K562 (cell line): ENCODE measurements around the gene PNCK. TPM values are rescaled to one million over a fixed set of nuclear protein-coding genes. Genes with fewer than 3 reads are reported as not detected.

Experiments used
- EZH2 ChIP-seq: IDR thresholded peaks from 2 replicates; pipeline ENCODE4 v1.6.1; 2012; ENCODE audit warnings: low read depth, mild to moderate bottlenecking, inconsistent platforms, low read length, borderline replicate concordance
- GTF2A2 ChIP-seq: IDR thresholded peaks from 2 replicates; pipeline ENCODE4 v1.6.1; 2016; ENCODE audit warnings: mild to moderate bottlenecking, missing genetic modification characterization, missing compliant biosample characterization
- MAFK ChIP-seq: IDR thresholded peaks from 2 replicates; pipeline ENCODE4 v1.6.1; 2011; ENCODE audit warnings: low read length, improper control_type of control experiment
- PHF8 ChIP-seq: fragments of 200-600 bp; sonication (generic); IDR thresholded peaks from 2 replicates; pipeline ENCODE4 v1.6.1; 2012; ENCODE audit warnings: mixed run types, mild to moderate bottlenecking, inconsistent platforms, low read length, moderate library complexity, borderline replicate concordance
- RAD21 ChIP-seq, 2 experiments: fragments of 250-450 bp in 1 of 2; fragments of 450-650 bp in 1 of 2; sonication (Bioruptor Pico) in 1 of 2; formaldehyde crosslinking in 1 of 2; IDR thresholded peaks in 1 of 2; conservative IDR thresholded peaks in 1 of 2; 2 replicates each; pipeline versions ENCODE4 v1.4.0 to v1.8.0; 2020 to 2022; ENCODE audit warnings: mild to moderate bottlenecking in 2 of 2, moderate library complexity in 1 of 2
- STAG1 ChIP-seq: sonication (generic); formaldehyde crosslinking; IDR thresholded peaks from 2 replicates; pipeline ENCODE4 v1.5.0; 2020; ENCODE audit warnings: missing genetic modification reagents, borderline replicate concordance
- ZC3H11A ChIP-seq: IDR thresholded peaks from 2 replicates; pipeline ENCODE4 v1.6.1; 2012; ENCODE audit warnings: low read depth, low read length, improper control_type of control experiment
- ZFX ChIP-seq: sonication (generic); formaldehyde crosslinking; IDR thresholded peaks from 2 replicates; pipeline ENCODE4 v1.8.0; 2022; ENCODE audit warnings: mild to moderate bottlenecking, missing genetic modification reagents, moderate library complexity
- ZNF143 ChIP-seq: sonication (generic); formaldehyde crosslinking; IDR thresholded peaks from 2 replicates; pipeline ENCODE4 v1.9.0; 2022; ENCODE audit warnings: mild to moderate bottlenecking, missing genetic modification reagents
- ZNF212 ChIP-seq: fragments of 450-650 bp; formaldehyde crosslinking; IDR thresholded peaks from 2 replicates; pipeline ENCODE4 v1.4.0; 2020; ENCODE audit warnings: mild to moderate bottlenecking
- ZNF408 ChIP-seq: fragments of 250-450 bp; sonication (Bioruptor Pico); IDR thresholded peaks from 2 replicates; pipeline ENCODE4 v1.4.0; 2020; ENCODE audit warnings: low read depth, mild to moderate bottlenecking, moderate library complexity
- polyA plus RNA-seq, 8 experiments: library from polyadenylated mRNA; depleted of rRNA in 4 of 8; stranded (reverse) in 5 of 8; unstranded in 3 of 8; fragments of >200 nt; fragmentation: Nextera tagmentation in 2 of 8; fragmentation: Illumina TruSeq in 1 of 8; extraction: Ambion mirVana in 2 of 8; extraction: Trizol in 1 of 8; gene quantifications; 2 replicates each; pipeline versions ENCODE4 v1.2.1 to v1.2.3, GENCODE V29; 2011 to 2014; ENCODE audit warnings: inconsistent platforms in 1 of 8, missing spikeins in 1 of 8
- total RNA-seq, 7 experiments: library from RNA; depleted of rRNA in 6 of 7; stranded (reverse); fragments of >200 nt in 6 of 7; fragmentation: Illumina TruSeq in 2 of 7; extraction: Trizol in 2 of 7; gene quantifications; 2 replicates each; pipeline versions ENCODE4 v1.2.1 to v1.2.3, GENCODE V29; 2011 to 2021; ENCODE audit warnings: low replicate concordance in 1 of 7
- TF ChIP-seq, protein P1 (sequence below): fragments of 200-800 bp; sonication (Bioruptor generic); IDR thresholded peaks from 2 replicates; pipeline ENCODE4 v1.6.1; 2017; ENCODE audit warnings: missing genetic modification characterization, missing compliant biosample characterization
- TF ChIP-seq, protein P2 (sequence below): fragments of 450-650 bp; conservative IDR thresholded peaks from 2 replicates; pipeline ENCODE4 v1.6.1; 2016; ENCODE audit warnings: missing genetic modification characterization, low read depth, mild to moderate bottlenecking, control low read depth, missing compliant biosample characterization

The PNCK gene
- total and polyA plus RNA-seq, 9 of the 15 experiments (the other 6 are each of a cell fraction or from before 2014, with no cell fraction given), result 0.13 to 7.5 (median 1.2) TPM; not detected in 1

DNA sequence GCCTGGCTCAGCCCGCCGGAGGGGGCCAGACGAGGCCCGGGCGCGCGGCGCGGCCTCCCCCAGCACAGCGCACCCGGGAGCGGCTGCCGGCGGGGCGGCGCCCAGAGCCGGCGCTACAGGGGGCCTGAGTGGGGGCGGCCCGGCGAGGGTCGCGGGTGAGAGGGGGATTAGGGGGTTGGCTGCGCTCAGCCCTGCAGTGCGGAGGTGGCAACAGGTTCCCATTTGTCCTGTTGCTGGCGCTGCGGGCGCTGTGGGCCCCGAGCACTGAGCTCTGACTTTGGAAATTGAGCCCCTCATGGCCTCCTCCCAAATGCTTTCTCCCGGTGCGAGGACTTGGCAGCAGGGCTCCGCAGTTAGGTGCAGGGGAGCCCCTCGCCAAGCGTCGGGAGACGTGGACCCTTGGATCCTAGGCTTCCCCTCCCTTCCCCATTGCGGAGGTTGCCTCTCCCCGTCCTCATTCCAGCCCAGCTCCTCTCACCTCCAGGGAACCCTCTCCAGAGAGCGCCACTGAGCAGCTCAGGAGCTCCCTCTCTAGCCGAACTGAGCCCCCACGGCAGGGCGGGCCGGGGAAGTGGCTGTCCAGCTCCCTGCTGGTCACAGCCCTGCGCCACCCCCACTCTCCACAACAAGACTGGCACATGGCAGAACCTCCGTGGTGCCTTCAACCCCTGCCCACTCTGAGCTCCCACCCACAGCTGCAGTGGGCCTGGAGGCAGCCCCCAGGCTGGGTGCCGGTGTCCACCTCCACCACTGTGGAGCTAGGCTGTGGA lies 29.1 kb downstream of the PNCK start (continued):
- TF ChIP-seq RAD21 (CRISPR knock-in tag; conservative IDR thresholded peaks at IDR 0.05 in 1 of 2, IDR thresholded peaks at IDR 0.05 in 1 of 2) (peak in 1 of 2 experiments; percentile 41; a peak in 2 of 4 replicates), ZFX (CRISPR knock-in tag) (no peak), EZH2 (no peak), GTF2A2 (tag) (no peak), ZC3H11A (no peak), STAG1 (CRISPR knock-in tag) (no peak), MAFK (no peak), PHF8 (no peak), ZNF408 (no peak), ZNF212 (CRISPR knock-in tag) (no peak), ZNF143 (CRISPR knock-in tag) (no peak)
- TF ChIP-seq, protein P1, sequence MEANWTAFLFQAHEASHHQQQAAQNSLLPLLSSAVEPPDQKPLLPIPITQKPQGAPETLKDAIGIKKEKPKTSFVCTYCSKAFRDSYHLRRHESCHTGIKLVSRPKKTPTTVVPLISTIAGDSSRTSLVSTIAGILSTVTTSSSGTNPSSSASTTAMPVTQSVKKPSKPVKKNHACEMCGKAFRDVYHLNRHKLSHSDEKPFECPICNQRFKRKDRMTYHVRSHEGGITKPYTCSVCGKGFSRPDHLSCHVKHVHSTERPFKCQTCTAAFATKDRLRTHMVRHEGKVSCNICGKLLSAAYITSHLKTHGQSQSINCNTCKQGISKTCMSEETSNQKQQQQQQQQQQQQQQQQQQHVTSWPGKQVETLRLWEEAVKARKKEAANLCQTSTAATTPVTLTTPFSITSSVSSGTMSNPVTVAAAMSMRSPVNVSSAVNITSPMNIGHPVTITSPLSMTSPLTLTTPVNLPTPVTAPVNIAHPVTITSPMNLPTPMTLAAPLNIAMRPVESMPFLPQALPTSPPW (CRISPR knock-in tag), result peak; percentile 36
- TF ChIP-seq, protein P2, sequence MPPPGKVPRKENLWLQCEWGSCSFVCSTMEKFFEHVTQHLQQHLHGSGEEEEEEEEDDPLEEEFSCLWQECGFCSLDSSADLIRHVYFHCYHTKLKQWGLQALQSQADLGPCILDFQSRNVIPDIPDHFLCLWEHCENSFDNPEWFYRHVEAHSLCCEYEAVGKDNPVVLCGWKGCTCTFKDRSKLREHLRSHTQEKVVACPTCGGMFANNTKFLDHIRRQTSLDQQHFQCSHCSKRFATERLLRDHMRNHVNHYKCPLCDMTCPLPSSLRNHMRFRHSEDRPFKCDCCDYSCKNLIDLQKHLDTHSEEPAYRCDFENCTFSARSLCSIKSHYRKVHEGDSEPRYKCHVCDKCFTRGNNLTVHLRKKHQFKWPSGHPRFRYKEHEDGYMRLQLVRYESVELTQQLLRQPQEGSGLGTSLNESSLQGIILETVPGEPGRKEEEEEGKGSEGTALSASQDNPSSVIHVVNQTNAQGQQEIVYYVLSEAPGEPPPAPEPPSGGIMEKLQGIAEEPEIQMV (tag), result no peak
- TF ChIP-seq, all 486 proteins: peak for 8
